ENCODE results near the gene SLC29A3.

- TF ChIP-seq CTCF (optimal IDR thresholded peaks at IDR 0.05 in 1 of 3, IDR thresholded peaks at IDR 0.05 in 1 of 3, conservative IDR thresholded peaks at IDR 0.05 in 1 of 3; ENCODE audit: extremely low read depth in 1 of 3, insufficient read depth in 2 of 3, low read length in 3 of 3), result no peak
- TF ChIP-seq EZH2 (IDR thresholded peaks at IDR 0.05; ENCODE audit: low read length), result no peak
Observed at GRCh38 chr10:71290806-71291527, 28.1 kb upstream of the SLC29A3 start.
